CD4-positive, alpha-beta T cell treated with Interleukin-6 for 4 hours (primary cell): Measurements from ENCODE around the gene CELF5.
"Not testable (repeated sequence)": the region's sequence is repeated elsewhere in the genome, so short reads cannot be mapped to it uniquely, and the experiment has no call there.

ENCODE experiments used
- DNase-seq: peaks from one replicate; pipeline ENCODE4 v3.0.0-alpha.2; 2020; ENCODE audit warnings: mixed read lengths

Gene CELF5

DNA sequence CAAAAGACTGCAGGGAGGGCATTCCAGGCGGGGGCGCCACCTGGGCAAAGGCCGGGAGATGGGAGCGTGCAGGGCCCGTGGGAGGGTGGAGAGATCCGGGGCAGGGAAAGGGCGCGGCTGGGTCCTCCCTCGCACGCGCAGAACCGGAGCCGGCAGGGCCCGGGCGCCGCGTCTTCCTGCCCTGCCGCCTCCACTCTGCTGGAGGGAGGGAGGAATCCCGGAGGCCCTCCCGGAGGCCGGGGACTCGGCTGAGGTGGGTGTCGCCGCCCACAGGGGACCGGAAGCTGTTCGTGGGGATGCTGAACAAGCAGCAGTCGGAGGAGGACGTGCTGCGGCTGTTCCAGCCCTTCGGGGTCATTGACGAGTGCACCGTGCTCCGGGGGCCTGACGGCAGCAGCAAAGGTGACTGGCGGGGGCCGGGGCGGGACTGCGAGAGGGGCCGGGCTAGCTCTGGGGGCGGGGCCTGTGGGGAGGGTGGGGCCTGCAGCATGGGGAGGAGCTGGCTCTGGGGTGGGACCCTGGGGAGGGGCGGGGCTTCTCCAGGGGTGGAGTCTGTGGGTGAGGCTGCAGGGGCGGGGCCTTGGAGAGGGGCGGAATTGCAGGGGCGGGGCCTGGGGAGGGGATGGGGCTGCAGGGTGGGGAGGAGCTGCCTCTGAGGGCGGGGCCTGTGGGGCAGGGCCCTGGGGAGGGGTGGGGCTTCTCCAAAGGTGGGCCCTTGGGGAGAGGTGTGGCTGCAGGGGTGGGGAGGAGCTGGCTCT is 51.3 kb downstream of the CELF5 start:
- peak; percentile 94 for DNase-seq

DNA sequence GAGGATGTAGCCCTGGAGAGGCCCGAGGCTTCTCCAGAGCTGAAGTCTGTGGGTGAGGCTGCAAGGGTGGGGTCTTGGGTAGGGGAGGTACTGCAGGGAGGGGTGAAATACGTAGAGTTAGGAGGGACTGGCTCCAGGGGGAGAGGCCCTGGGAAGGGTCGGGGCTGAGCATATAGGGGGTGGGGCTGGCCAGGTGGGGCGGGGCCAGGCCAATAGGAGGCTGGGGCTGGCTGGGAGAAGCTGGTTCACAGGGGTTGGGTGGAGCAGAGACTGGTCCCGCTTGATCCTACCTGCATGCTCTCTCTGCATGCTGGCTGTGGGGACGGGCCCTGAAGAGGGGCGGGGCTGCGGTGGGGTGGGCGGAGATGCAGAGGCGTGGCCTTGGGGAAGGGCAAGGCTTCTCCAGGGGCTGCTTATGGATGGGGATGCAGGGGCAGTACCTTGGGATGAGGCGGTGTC is 51.9 kb downstream of the CELF5 start:
- no peak for DNase-seq

DNA sequence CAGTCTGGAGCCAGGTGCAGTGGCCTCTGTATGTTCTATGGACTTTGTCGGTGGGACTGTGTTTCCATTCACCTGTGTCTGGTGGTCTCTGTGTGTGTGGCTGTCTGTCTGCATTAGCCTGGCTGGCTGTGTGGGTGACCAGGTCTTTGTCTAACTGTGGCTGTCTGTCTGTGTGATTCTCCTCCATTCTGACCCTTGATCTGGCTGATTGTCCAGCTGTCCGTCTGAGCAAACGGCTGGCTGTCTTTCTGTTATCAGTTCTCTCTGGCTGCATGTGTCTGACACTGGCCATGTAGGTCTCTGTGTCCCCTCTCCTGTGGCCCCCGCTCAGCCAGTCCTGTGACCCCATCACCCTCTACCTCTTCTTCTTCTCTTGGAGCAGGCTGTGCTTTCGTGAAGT is 53.2 kb downstream of the CELF5 start:
- DNase-seq, result no peak

DNA sequence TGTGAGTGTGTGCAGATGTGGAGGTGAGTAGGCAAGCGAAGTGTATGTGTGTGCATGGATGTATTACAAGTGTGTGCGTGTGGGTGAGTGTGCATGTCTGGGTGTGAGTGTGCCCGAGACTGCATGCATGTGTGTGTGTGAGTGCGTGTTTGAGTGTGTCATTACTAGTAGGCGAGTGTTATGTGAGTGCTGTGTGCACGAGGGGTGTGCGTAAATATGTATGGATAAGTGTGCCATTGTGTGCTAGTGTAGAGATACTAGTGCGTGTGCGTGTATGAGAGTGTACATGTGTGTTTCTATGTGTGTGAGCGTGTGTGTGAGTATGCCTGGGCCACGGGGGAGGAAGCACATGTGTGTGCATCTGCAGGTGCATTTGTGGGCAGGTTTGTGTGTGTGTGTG is 53.8 kb downstream of the CELF5 start:
- DNase-seq, result no peak

DNA sequence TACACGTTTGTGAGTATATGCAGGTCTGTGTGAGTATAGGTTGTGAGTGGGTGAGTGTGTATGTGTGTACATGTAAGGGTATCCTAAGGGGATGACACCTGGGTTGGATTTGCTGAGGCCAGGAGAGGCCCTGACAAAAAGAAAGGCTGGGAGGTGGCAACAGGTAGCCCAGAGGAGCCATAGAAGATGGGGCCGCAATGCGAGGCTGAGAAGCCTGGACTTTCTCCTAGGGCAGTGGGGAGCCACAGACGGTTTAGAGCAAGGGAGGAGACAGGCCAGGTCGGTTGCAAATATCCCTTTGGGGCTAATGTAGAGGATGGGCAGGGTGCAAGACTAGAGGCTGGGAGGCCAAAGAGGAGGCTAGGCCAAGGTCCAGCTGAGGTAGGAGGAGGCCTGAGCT is 54.3 kb downstream of the CELF5 start:
- DNase-seq, result no peak

DNA sequence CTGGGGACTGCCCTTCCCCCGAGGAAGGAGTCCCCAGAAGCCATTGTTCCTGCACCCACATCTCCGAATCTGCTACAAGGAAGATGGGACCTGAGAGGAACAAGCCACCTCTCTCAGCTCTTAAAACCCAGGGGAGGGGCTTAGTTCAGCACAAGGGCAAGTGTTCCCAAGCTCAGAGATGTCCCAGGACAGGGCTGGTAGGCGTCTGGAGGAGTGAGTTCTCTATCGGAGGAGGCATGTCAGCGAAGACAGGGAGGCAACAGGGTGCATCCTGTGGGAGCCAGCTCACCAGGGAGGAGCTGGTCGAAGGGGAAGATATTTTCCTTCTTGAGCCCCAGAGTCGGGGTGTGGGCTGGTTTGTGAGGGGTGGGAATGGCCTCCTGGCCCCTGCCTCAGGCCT is 54.8 kb downstream of the CELF5 start:
- no peak for DNase-seq

DNA sequence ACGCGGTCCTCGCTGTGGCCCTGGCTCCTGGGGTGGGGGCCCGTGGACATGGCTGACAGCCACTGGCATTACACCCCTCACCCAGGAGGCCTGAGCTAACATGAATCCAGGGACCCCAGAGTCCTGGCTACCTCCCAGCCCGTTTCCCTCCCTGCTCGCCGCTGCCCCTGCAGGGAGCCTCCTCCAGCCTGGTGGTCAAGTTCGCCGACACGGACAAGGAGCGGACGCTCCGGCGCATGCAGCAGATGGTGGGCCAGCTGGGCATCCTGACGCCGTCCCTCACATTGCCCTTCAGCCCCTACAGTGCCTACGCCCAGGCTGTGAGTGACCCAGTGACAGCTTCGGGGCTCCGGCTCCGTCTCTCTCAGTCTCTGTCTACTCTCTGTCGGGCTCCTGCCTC is 56.6 kb downstream of the CELF5 start:
- no peak for DNase-seq

DNA sequence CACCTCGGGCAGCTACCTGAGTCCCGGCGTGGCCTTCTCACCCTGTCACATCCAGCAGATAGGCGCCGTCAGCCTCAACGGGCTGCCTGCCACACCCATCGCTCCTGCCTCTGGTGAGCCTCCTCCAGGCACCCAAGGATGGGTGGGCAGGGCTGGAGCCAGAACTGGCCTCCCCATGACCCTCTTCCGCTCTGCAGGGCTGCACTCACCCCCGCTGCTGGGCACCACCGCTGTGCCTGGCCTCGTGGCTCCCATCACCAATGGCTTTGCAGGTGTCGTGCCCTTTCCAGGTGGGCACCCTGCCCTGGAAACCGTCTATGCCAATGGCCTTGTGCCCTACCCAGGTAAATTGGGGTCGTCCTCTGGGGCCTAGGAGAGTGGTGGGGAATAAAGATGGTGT is 57.7 kb downstream of the CELF5 start:
- no peak for DNase-seq

DNA sequence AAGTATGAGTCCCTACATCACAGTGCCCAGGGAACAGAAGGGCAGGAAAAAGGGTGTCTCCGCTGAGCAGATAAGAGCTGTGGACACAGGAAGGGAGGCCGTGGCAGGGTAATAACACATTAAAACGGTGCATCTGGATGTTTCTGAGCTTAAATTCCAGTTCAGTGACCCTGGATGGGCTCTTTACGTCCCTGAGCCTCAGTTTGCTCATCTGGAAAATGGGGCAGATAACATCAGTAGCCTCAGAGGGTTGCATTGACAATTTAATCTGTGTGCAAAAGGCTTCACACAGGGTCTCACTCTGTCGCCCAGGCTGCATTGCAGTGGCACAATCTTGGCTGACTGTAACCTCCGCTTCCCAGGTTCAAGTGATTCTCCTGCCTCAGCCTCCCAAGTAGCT is 58.1 kb downstream of the CELF5 start:
- DNase-seq, result no peak

DNA sequence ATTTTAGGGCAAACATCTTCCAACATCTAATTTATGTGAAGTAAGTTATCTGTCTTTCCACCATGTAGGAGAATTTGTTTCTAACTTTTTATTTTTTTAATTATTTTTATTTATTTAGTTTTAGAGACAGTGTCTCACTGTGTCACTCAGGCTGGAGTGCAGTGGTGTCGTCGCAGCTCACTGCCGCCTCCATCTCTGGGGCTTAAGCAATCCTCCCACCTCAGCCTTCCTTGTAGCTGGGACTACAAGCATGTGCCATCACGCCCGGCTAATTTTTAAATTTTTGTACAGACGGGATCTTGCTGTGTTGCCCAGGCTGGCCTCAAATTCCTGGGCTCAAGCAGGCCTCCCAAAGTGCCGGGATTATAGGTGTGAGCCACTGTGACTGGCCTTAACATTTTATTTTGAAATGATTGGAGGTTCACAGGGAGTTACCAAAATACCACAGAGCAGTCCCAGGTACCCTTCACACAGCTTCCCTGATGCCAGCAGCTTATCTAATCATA is 58.8 kb downstream of the CELF5 start:
- DNase-seq, result no peak

DNA sequence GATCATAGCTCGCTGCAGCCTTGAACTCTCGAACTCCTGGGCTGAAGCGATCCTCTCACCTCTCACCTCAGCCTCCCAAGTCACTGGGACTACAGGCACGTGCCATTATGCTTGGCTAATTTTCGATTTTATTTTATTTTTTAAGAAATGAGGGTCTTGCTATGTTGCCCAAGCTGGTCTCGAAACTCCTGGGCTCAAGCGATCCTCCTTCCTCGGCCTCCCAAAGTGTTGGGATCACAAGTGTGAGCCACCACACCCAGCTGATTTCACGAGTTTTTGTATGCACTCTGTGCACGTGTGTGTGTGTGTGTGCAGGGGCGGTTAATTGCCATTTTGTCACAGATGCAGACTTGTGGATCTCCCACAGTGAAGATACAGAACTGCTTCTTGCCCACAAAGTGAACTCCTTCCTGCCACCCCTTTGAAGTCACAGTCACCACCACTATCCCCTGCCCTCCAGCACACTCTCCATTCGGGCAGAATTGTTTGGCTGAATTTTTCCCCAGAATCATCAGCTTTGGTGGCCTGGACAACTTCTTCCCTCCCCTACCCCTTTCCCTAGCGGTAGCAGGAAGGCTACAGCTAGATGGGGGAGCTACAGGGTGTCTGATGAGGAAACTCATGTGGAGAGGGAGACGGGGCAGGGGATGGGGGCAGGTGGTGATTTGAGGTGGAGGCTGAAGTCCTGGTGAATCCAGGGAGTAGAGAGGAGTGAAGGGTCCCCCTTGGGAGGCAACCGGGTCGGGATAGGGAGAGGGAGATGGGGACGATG is 59.6 kb downstream of the CELF5 start:
- no peak for DNase-seq

DNA sequence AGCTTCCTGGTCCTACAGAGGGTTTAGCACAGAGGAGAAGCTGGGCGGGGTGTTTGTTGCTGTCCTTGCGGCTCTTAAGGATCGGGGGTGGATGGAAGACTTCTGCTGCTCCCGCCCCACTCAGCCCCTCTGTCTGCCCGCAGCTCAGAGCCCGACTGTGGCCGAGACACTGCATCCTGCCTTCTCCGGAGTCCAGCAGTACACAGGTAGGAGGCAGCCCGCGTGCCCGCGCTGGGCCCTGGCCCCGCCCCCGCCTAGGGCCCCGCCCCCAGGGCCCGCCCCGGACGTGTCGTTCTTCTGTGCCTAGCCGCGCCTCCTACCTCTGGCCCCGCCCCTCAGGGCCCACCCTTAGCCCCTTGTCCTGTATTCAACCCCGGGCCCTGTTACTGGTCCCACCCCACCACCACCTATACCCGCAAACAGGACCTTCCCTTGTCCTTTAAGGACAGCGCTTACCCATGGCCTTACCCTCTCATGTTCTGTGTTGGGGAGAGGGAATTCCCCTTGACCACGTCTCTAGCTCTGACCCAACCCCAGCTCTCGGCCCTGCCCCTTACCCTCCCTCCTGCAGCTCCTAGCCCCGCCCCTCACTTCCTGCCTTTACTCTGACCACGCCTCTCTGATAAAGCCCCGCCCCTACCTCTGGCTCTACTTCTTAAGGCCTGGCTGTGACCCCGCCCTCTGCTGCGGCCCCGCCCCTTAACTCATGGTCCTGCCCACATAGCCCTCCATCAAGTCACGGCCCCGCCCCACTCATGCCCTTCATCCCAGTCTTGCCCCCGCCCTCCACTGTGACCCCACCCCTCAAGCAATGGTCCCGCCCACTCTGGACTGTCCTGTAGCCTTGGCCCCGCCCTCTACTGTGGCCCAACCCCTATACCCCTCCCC is 60.5 kb downstream of the CELF5 start:
- peak; percentile 39 for DNase-seq

DNA sequence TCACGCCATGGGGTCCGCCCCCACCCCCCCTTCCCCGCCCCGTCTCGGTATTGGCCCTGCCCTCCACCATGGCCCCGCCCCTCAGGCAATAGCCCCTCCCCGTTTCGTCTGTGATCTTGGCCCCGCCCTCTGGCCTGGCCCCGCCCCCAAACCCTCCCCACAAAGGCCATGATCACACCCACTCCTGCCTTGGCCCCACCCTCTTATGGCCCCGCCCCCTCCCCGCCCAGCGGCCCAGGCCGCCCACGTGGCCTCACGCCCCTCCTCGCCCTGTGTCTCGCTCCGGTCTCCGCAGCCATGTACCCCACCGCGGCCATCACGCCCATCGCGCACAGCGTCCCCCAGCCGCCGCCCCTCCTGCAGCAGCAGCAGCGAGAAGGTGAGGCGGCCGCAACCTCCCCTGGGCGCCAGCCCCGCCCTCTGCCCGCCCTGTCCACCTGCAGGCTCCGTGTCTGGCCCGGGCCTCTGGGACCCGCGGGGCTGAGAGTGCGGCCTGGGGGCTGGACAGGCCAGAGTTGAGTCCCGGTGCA is 61.3 kb downstream of the CELF5 start:
- DNase-seq, result no peak

DNA sequence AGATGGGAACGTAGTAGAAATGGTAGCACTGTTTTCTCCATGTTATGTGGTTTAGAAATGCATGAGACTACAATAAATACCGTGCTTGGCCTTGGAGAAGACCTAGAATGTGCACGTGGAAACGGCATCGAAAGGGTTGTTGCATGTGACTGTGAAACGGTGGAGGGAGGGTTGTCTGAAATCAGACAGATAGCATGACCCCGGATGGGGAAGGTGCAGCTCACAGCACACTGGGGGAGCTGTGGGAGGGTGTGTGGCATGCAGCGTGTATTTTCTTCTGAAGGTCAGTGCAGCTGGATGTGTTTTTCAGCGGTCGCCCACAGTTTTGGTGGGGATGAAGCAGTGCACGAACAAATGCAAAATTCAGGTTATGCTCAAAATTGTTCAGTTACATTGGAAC is 63.4 kb downstream of the CELF5 start:
- no peak for DNase-seq

DNA sequence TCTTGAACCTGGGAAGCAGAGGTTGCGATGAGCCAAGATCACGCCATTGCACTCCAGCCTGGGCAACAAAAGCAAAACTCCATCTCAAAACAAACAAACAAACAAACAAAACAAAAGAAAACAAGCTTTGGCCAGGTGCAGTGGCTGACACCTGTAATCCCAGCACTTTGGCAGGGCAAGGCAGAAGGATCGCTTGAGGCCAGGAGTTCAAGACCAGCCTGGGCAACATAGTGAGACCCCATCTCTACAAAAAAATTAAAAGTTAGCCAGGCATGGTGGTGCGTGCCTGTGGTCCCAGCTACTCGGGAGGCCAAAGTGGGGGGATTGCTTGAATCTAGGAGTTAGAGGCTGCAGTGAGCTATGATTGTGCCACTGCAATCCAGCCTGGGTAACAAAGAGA is 64.0 kb downstream of the CELF5 start:
- DNase-seq, result not testable (repeated sequence)

DNA sequence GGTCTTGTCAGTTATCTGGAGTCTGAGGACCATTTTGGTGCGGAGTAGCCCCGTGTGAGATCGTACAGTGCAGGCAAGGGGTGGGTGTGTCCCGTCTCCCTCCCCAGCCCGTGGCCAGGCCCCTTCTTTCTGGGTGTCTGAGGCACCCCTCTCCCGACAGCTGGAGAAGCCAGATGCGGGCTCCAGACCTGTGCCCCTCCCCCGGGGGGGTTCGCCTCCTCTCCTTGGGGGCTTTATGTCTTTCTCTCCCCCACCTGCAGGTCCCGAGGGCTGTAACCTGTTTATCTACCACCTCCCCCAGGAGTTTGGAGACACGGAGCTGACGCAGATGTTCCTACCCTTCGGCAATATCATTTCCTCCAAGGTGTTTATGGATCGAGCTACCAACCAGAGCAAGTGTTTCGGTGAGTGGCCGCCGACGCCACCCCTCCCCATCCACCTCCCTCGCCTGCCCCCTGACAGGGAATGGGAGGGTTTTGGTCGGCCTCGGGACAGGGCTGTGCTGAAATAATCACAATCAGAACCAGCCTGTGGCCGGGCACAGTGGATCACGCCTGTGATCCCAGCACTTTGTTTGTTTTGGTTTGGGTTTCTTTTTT is 65.6 kb downstream of the CELF5 start:
- no peak for DNase-seq

DNA sequence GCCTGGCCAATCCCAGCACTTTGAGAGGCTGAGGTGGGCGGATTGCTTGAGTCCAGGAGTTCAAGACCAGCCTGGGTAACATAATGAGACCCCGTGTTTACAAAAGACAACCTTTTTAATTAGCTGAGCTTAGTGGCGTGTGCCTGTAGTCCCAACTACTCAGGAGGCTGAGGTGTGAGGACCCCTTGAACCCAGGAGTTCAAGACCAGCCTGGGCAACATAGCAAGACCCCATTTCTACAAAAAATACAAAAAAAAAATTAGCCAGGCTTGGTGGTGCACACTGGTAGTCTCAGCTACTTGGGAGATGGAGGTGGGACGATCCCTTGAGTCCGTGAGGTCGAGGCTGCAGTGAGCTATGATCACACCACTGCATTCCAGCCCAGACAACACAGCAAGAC is 66.4 kb downstream of the CELF5 start:
- DNase-seq, result not testable (repeated sequence)

DNA sequence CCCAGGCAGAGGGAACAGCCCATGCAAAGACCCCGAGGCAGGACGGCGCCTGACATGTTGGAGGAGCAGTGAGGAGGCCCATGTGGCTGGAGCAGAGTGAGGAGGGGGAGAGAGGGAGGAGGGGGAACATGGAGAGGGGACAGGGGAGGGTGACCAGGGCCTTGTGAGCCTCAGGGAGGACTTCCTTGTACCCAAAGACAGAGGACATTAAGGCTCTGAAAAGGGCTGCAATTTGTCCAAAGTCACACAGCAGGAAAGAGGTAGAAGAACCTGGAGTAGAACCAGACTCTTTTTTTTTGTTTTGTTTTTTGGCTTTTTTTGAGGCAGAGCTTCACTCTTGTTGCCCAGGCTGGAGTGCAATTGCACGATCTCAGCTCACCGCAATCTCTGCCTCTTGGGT is 67.2 kb downstream of the CELF5 start:
- no peak for DNase-seq

DNA sequence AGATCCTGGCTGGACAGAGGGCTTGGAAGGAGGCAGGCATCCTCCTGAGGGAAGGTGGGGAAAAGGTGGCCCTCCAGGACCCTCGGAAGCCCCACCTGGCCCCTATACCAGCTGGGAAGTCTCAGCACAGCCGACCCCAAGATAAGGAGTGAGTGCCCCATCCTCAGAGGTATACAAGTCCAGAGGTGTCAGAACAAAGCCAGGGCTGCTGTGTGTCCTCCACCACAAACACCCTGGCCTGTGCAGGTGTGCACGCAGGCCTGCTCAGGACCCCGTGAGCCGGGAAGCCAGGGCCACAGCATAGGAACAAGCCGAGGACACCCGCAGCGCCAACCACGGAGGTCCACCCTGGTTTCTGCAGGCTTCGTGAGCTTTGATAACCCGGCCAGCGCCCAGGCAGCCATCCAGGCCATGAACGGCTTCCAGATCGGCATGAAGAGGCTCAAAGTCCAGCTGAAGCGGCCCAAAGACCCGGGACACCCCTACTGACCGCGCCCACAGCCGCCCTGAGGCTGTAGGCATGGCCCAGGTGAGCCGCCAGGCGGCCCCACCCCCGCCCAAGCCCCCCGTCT is 68.6 kb downstream of the CELF5 start:
- DNase-seq, result no peak

DNA sequence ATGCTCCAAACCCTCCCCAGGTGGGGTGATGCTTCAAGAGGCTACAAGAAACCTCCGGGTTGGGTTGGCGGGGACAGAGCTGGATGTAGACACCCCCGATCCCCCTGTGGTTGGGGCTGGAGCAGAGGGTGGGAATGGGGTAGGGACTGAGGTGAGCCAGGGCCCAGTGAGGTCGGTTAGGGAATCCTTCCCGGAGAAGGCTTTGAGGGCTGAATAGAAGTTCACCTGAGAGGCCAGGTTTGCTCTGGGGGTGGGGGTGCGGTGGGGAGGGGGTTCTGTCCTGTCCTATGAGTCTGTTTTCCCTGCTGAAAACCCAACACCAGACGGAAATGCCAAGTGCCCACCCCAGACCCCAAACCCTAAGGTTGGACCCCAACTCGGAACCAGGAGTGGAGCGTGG is 69.1 kb downstream of the CELF5 start:
- no peak for DNase-seq

DNA sequence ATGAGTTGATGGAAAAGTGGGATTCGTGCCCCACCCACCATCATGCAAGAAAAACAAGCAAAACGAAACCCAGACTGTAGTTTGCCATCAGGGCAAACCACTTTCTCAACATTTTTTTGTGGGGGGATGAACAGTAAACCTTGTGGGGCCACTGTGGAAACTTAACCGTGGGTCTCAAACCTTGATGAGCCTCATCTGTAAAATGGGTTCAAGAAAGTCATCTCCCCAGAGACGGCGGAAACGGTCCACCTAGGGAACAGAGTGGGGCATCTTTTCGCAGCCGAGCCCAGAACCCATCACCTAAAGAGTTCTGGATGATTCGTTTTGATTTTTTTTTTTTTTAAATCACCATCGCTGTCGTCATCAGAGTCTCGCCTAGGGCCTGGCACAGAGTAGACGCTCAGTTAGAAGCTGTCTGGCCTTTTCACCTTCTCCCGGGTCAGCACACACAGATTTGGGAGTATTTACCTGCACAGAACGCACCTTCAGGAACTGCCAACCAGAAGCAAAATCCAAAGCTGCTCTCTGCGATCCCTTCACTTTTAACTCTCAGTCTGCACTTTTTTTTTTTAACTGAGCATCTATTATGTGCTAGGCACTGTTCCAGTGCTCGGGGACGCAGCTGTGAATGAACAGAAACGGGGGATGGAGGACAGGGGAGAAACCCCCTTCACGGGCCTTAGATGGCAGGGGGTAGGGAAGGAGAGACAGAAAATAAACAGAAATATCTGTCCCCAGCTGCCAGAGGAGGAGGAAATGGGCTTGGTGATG is 69.8 kb downstream of the CELF5 start:
- no peak for DNase-seq
